Measurements from ENCODE around the gene NMRK2.

NMRK2 gene

GRCh38 chr19:3958836-3959765 is 26.2 kb downstream of the NMRK2 start:
- Histone ChIP-seq H3K4me2 (ENCODE audit: low read length) (no peak overlapping the region), H3K14ac (ENCODE audit: low read length) (no peak overlapping the region), H2AFZ (ENCODE audit: insufficient read depth, low read length, poor library complexity) (no peak overlapping the region), H3K27me3 (ENCODE audit: insufficient read depth, low read length) (no peaks in the 10 kb centered on the region), H3K9me3 (ENCODE audit: insufficient read depth, low read depth, low read length) (peaks cover 6% of the 10 kb centered on the region), H3K9ac (ENCODE audit: low read length) (no peak overlapping the region), H2BK5ac (ENCODE audit: low read depth, low read length, poor library complexity) (no peak overlapping the region), H4K8ac (ENCODE audit: low read depth, low read length) (no peak overlapping the region), H3K36me3 (ENCODE audit: control insufficient read depth in 1 of 2, insufficient read depth in 2 of 2, low read length in 2 of 2) (peaks cover 79 to 80% of the 10 kb centered on the region in 2 experiments), H3K18ac (ENCODE audit: low read length) (no peak overlapping the region), H3K79me1 (ENCODE audit: low read length) (no peaks in the 10 kb centered on the region), H3K4me3 (ENCODE audit: low read depth, low read length) (peak overlapping the region; percentile 23), H3K23ac (ENCODE audit: low read length) (no peak overlapping the region), H2BK120ac (ENCODE audit: insufficient read depth, low read length, poor library complexity) (no peak overlapping the region), H4K91ac (ENCODE audit: low read depth, low read length) (no peak overlapping the region), H2AK5ac (ENCODE audit: low read length) (no peak overlapping the region), H3K27ac (ENCODE audit: low read depth, low read length) (no peak overlapping the region), H3K4ac (ENCODE audit: low read depth, low read length) (no peak overlapping the region), H3K4me1 (ENCODE audit: control insufficient read depth in 1 of 2, insufficient read depth in 2 of 2, low read length in 2 of 2) (peaks cover 2 to 4% of the 10 kb centered on the region in 2 experiments), H3K79me2 (ENCODE audit: control insufficient read depth, insufficient read depth, low read length, poor library complexity) (no peaks in the 10 kb centered on the region), H4K12ac (ENCODE audit: low read depth, low read length) (no peak overlapping the region), H2BK12ac (ENCODE audit: low read length) (no peak overlapping the region)
- DNase-seq: no peak
- WGBS (ENCODE audit: extremely low coverage, insufficient coverage, insufficient read length): no CpG with 5 or more reads among the region's 86 CpGs

- Histone ChIP-seq H4K12ac (ENCODE audit: low read depth, low read length) (no peak overlapping the region), H4K91ac (ENCODE audit: low read depth, low read length) (no peak overlapping the region), H3K4me2 (ENCODE audit: low read length) (no peak overlapping the region), H3K14ac (ENCODE audit: low read length) (no peak overlapping the region), H3K79me2 (ENCODE audit: control insufficient read depth, insufficient read depth, low read length, poor library complexity) (no peaks in the 10 kb centered on the region), H3K79me1 (ENCODE audit: low read length) (no peaks in the 10 kb centered on the region), H3K4ac (ENCODE audit: low read depth, low read length) (no peak overlapping the region), H3K4me3 (ENCODE audit: low read depth, low read length) (no peak overlapping the region), H2AFZ (ENCODE audit: insufficient read depth, low read length, poor library complexity) (no peak overlapping the region), H3K36me3 (ENCODE audit: control insufficient read depth in 1 of 2, insufficient read depth in 2 of 2, low read length in 2 of 2) (peaks cover 84 to 86% of the 10 kb centered on the region in 2 experiments), H3K27ac (ENCODE audit: low read depth, low read length) (no peak overlapping the region), H3K18ac (ENCODE audit: low read length) (no peak overlapping the region), H3K4me1 (ENCODE audit: control insufficient read depth in 1 of 2, insufficient read depth in 2 of 2, low read length in 2 of 2) (peaks cover under 1 to 2% of the 10 kb centered on the region in 2 experiments), H2AK5ac (ENCODE audit: low read length) (no peak overlapping the region), H4K8ac (ENCODE audit: low read depth, low read length) (no peak overlapping the region), H2BK5ac (ENCODE audit: low read depth, low read length, poor library complexity) (no peak overlapping the region), H3K9ac (ENCODE audit: low read length) (no peak overlapping the region), H2BK12ac (ENCODE audit: low read length) (no peak overlapping the region), H2BK120ac (ENCODE audit: insufficient read depth, low read length, poor library complexity) (no peak overlapping the region), H3K23ac (ENCODE audit: low read length) (no peak overlapping the region), H3K27me3 (ENCODE audit: insufficient read depth, low read length) (no peaks in the 10 kb centered on the region), H3K9me3 (ENCODE audit: insufficient read depth, low read depth, low read length) (peaks cover 6% of the 10 kb centered on the region)
- no peak for DNase-seq
- no CpG with 5 or more reads among the region's 15 CpGs for WGBS (ENCODE audit: extremely low coverage, insufficient coverage, insufficient read length)
Observed at GRCh38 chr19:3959766-3960131, 26.9 kb downstream of the NMRK2 start.

GRCh38 chr19:3961007-3961406 is 28.1 kb downstream of the NMRK2 start:
- Histone ChIP-seq H3K18ac (ENCODE audit: low read length) (no peak overlapping the region), H3K36me3 (ENCODE audit: control insufficient read depth in 1 of 2, insufficient read depth in 2 of 2, low read length in 2 of 2) (peaks cover 87 to 88% of the 10 kb centered on the region in 2 experiments), H4K91ac (ENCODE audit: low read depth, low read length) (no peak overlapping the region), H3K4me3 (ENCODE audit: low read depth, low read length) (no peak overlapping the region), H3K79me2 (ENCODE audit: control insufficient read depth, insufficient read depth, low read length, poor library complexity) (peaks cover 3% of the 10 kb centered on the region), H2AK5ac (ENCODE audit: low read length) (no peak overlapping the region), H3K4me1 (ENCODE audit: control insufficient read depth in 1 of 2, insufficient read depth in 2 of 2, low read length in 2 of 2) (peaks cover 2 to 3% of the 10 kb centered on the region in 2 experiments), H3K79me1 (ENCODE audit: low read length) (no peaks in the 10 kb centered on the region), H4K8ac (ENCODE audit: low read depth, low read length) (no peak overlapping the region), H3K27ac (ENCODE audit: low read depth, low read length) (no peak overlapping the region), H3K27me3 (ENCODE audit: insufficient read depth, low read length) (no peaks in the 10 kb centered on the region), H2AFZ (ENCODE audit: insufficient read depth, low read length, poor library complexity) (no peak overlapping the region), H3K4me2 (ENCODE audit: low read length) (no peak overlapping the region), H3K23ac (ENCODE audit: low read length) (no peak overlapping the region), H2BK12ac (ENCODE audit: low read length) (no peak overlapping the region), H2BK5ac (ENCODE audit: low read depth, low read length, poor library complexity) (no peak overlapping the region), H3K9ac (ENCODE audit: low read length) (no peak overlapping the region), H3K9me3 (ENCODE audit: insufficient read depth, low read depth, low read length) (peaks cover 7% of the 10 kb centered on the region), H3K14ac (ENCODE audit: low read length) (no peak overlapping the region), H4K12ac (ENCODE audit: low read depth, low read length) (no peak overlapping the region), H2BK120ac (ENCODE audit: insufficient read depth, low read length, poor library complexity) (no peak overlapping the region), H3K4ac (ENCODE audit: low read depth, low read length) (no peak overlapping the region)
- DNase-seq: no peak
- WGBS (ENCODE audit: extremely low coverage, insufficient coverage, insufficient read length): no CpG with 5 or more reads among the region's 24 CpGs

- no CpG with 5 or more reads among the region's 35 CpGs for WGBS (ENCODE audit: extremely low coverage, insufficient coverage, insufficient read length)
Observed at GRCh38 chr19:3963458-3964255, 30.8 kb downstream of the NMRK2 start.

More at GRCh38 chr19:3963458-3964255, 30.8 kb downstream of the NMRK2 start:
- H3K36me3 ChIP-seq (ENCODE audit: control insufficient read depth in 1 of 2, insufficient read depth in 2 of 2, low read length in 2 of 2): peaks cover 86 to 90% of the 10 kb centered on the region in 2 experiments
- no peak overlapping the region for H3K4me2 ChIP-seq (ENCODE audit: low read length)
- no peak overlapping the region for H4K91ac ChIP-seq (ENCODE audit: low read depth, low read length)
- H3K79me1 ChIP-seq (ENCODE audit: low read length): peaks cover 8% of the 10 kb centered on the region
- no peak overlapping the region for H3K14ac ChIP-seq (ENCODE audit: low read length)
- no peak overlapping the region for H4K12ac ChIP-seq (ENCODE audit: low read depth, low read length)
- H2BK5ac ChIP-seq (ENCODE audit: low read depth, low read length, poor library complexity): no peak overlapping the region
- no peak overlapping the region for H3K9ac ChIP-seq (ENCODE audit: low read length)
- no peak overlapping the region for H3K27ac ChIP-seq (ENCODE audit: low read depth, low read length)
- no peak overlapping the region for H2BK12ac ChIP-seq (ENCODE audit: low read length)
- no peak overlapping the region for H4K8ac ChIP-seq (ENCODE audit: low read depth, low read length)
- no peak overlapping the region for H3K4me3 ChIP-seq (ENCODE audit: low read depth, low read length)
- no peak overlapping the region for H3K23ac ChIP-seq (ENCODE audit: low read length)
- no peak overlapping the region for H2AFZ ChIP-seq (ENCODE audit: insufficient read depth, low read length, poor library complexity)
- no peak overlapping the region for H3K4ac ChIP-seq (ENCODE audit: low read depth, low read length)
- peak overlapping the region; percentile 36 for H3K18ac ChIP-seq (ENCODE audit: low read length)
- peaks cover 21% of the 10 kb centered on the region for H3K79me2 ChIP-seq (ENCODE audit: control insufficient read depth, insufficient read depth, low read length, poor library complexity)
- no peak overlapping the region for H2AK5ac ChIP-seq (ENCODE audit: low read length)
- H3K27me3 ChIP-seq (ENCODE audit: insufficient read depth, low read length): no peaks in the 10 kb centered on the region
- DNase-seq: peak; percentile 98 to 99
- peaks cover 8% of the 10 kb centered on the region for H3K9me3 ChIP-seq (ENCODE audit: insufficient read depth, low read depth, low read length)
- no peak overlapping the region for H2BK120ac ChIP-seq (ENCODE audit: insufficient read depth, low read length, poor library complexity)
- peaks cover 18 to 21% of the 10 kb centered on the region in 2 experiments for H3K4me1 ChIP-seq (ENCODE audit: control insufficient read depth in 1 of 2, insufficient read depth in 2 of 2, low read length in 2 of 2)
